Fibroblast of mammary gland (primary cell): ENCODE results near the gene ANKMY2.
"Not testable (repeated sequence)": the region's sequence is repeated elsewhere in the genome, so short reads cannot be mapped to it uniquely, and the experiment has no call there.

Experiments used
- DNase-seq: peaks from one replicate; pipeline ENCODE4 v3.0.0-alpha.2; 2010; ENCODE audit warnings: low read depth
- H3K4me3 ChIP-seq: 2 replicates; pipeline ENCODE4 v1.5.1; 2011; ENCODE audit warnings: low read depth, mild to moderate bottlenecking, low read length, moderate library complexity; ENCODE audit not compliant: control insufficient read depth
- CTCF ChIP-seq: conservative IDR thresholded peaks from 2 replicates; pipeline ENCODE4 v1.5.1; 2011; ENCODE audit warnings: low read depth, low read length, inconsistent platforms; ENCODE audit not compliant: control insufficient read depth, insufficient read depth

ANKMY2 gene

GRCh38 chr7:16669581-16669980 is 24.0 kb upstream of the ANKMY2 start:
- peak; percentile 84 for DNase-seq
- no peak for TF ChIP-seq CTCF
- H3K4me3 ChIP-seq: no peak overlapping the region

- H3K4me3 ChIP-seq: no peak overlapping the region
- peak; percentile 73 for DNase-seq
- no peak for TF ChIP-seq CTCF
Measured at GRCh38 chr7:16668978-16669377, 23.4 kb upstream of the ANKMY2 start.

GRCh38 chr7:16668049-16668858 is 22.7 kb upstream of the ANKMY2 start:
- no peak overlapping the region for H3K4me3 ChIP-seq
- peak; percentile 42 for TF ChIP-seq CTCF
- DNase-seq: peak; percentile 100

GRCh38 chr7:16667355-16667754 is 21.8 kb upstream of the ANKMY2 start:
- no peak for TF ChIP-seq CTCF
- DNase-seq: peak; percentile 30
- no peak overlapping the region for H3K4me3 ChIP-seq

GRCh38 chr7:16661924-16662323 is 16.4 kb upstream of the ANKMY2 start:
- DNase-seq: no peak
- TF ChIP-seq CTCF: no peak

GRCh38 chr7:16660702-16661464 is 15.3 kb upstream of the ANKMY2 start:
- no peak overlapping the region for H3K4me3 ChIP-seq
- TF ChIP-seq CTCF: no peak
- DNase-seq: peak; percentile 80

More at GRCh38 chr7:16661924-16662323, 16.4 kb upstream of the ANKMY2 start:
- H3K4me3 ChIP-seq: no peak overlapping the region

GRCh38 chr7:16659854-16660497 is 14.4 kb upstream of the ANKMY2 start:
- DNase-seq, H3K4me3 ChIP-seq: not testable (repeated sequence)
